H1 (cell line): ENCODE measurements around the gene DMAC1. TPM values are rescaled to one million over a fixed set of nuclear protein-coding genes. Genes with fewer than 3 reads are reported as not detected.

Source experiments
- CTCF ChIA-PET: fragments of 300-600 bp; sonication (Branson Sonifier 250); formaldehyde crosslinking; loops from one replicate; lab custom pipeline; 2021; ENCODE audit not compliant: partially characterized antibody; lab: Charles Lee
- POLR2A ChIA-PET: fragments of 300-600 bp; sonication (Branson Sonifier 250); formaldehyde crosslinking; loops from one replicate; lab custom pipeline; 2021; ENCODE audit warnings: inconsistent platforms; ENCODE audit not compliant: partially characterized antibody; lab: Charles Lee
- DNase-seq, 2 experiments: peaks; one replicate each; pipeline versions ENCODE4 v3.0.0 to v3.0.0-alpha.2; 2010 to 2022; ENCODE audit warnings: low spot score in 2 of 2, low read depth in 1 of 2, mixed read lengths in 1 of 2
- FAIRE-seq: peaks from 2 replicates; lab custom pipeline; 2011; peaks lifted over from hg19 to GRCh38; lab: Jason Lieb, UNC
- H2AFZ ChIP-seq: 2 replicates; pipeline ENCODE4 v1.8.1; 2012; ENCODE audit warnings: low read length, inconsistent platforms
- H2AK5ac ChIP-seq: 2 replicates; pipeline ENCODE4 v1.6.1; 2013; ENCODE audit warnings: low read depth, low read length
- H2BK120ac ChIP-seq: replicated peaks from 2 replicates; pipeline ENCODE3; 2013; ENCODE audit warnings: low read depth, low read length, inconsistent platforms
- H2BK12ac ChIP-seq: 2 replicates; pipeline ENCODE4 v1.6.1; 2013; ENCODE audit warnings: low read depth, low read length
- H2BK15ac ChIP-seq: 2 replicates; pipeline ENCODE4 v1.6.1; 2013; ENCODE audit warnings: low read length
- H2BK20ac ChIP-seq: 2 replicates; pipeline ENCODE4 v1.6.1; 2013; ENCODE audit warnings: low read length
- H2BK5ac ChIP-seq: 2 replicates; pipeline ENCODE4 v1.6.1; 2013; ENCODE audit warnings: low read depth, low read length
- H3K14ac ChIP-seq: 2 replicates; pipeline ENCODE4 v1.6.1; 2013; ENCODE audit warnings: inconsistent platforms; ENCODE audit not compliant: insufficient read length
- H3K18ac ChIP-seq: 2 replicates; pipeline ENCODE4 v1.6.1; 2013; ENCODE audit warnings: low read length; ENCODE audit errors: extremely low read depth
- H3K23ac ChIP-seq: 2 replicates; pipeline ENCODE4 v1.6.1; 2013; ENCODE audit warnings: inconsistent platforms; ENCODE audit not compliant: insufficient read length
- H3K23me2 ChIP-seq: 2 replicates; pipeline ENCODE4 v1.6.1; 2013; ENCODE audit warnings: low read depth, low read length
- H3K27ac ChIP-seq: 2 replicates; pipeline ENCODE4 v1.6.1; 2011; ENCODE audit warnings: low read depth, low read length, inconsistent platforms
- H3K27me3 ChIP-seq, 4 experiments: replicated peaks in 1 of 4; 1 replicate in 1 of 4; 2 replicates in 3 of 4; pipeline versions ENCODE4 v1.6.1 to v1.8.1; 2011 to 2013; ENCODE audit warnings: low read length in 3 of 4, mild to moderate bottlenecking in 3 of 4, inconsistent platforms in 2 of 4, mixed read lengths in 2 of 4, moderate library complexity in 1 of 4; ENCODE audit not compliant: control insufficient read depth in 3 of 4, insufficient read depth in 3 of 4; ENCODE audit errors: extremely low read depth in 1 of 4
- H3K36me3 ChIP-seq, 4 experiments: 2 replicates each; pipeline versions ENCODE4 v1.6.1 to v1.8.1; 2011 to 2013; ENCODE audit warnings: mild to moderate bottlenecking in 4 of 4, low read length in 3 of 4, moderate library complexity in 2 of 4, control low read depth in 1 of 4, inconsistent platforms in 1 of 4; ENCODE audit not compliant: insufficient read depth in 4 of 4, control insufficient read depth in 2 of 4
- H3K4ac ChIP-seq: replicated peaks from 2 replicates; pipeline ENCODE3; 2013; ENCODE audit warnings: low read length, low read depth, mixed read lengths, inconsistent platforms; ENCODE audit not compliant: insufficient read length
- H3K4me1 ChIP-seq, 4 experiments: replicated peaks in 1 of 4; 1 replicate in 1 of 4; 2 replicates in 3 of 4; pipeline versions ENCODE4 v1.6.1 to v1.8.1; 2011 to 2013; ENCODE audit warnings: low read length in 3 of 4, inconsistent platforms in 2 of 4, mixed read lengths in 1 of 4; ENCODE audit not compliant: insufficient read depth in 4 of 4, control insufficient read depth in 3 of 4
- H3K4me2 ChIP-seq, 2 experiments: 2 replicates each; pipeline versions ENCODE4 v1.6.1 to v1.8.1; 2011 to 2013; ENCODE audit warnings: low read depth in 2 of 2, low read length in 2 of 2, control low read depth in 1 of 2, inconsistent platforms in 1 of 2, mild to moderate bottlenecking in 1 of 2; ENCODE audit not compliant: insufficient read depth in 1 of 2
- H3K4me3 ChIP-seq, 4 experiments: fragments of 200-600, 300-600 bp in 1 of 4; sonication (generic), shearing (Covaris generic), sonication (Bioruptor Twin) in 1 of 4; 2 replicates each; pipeline versions ENCODE4 v1.5.1 to v1.8.1; 2011 to 2016; ENCODE audit warnings: low read length in 4 of 4, low read depth in 3 of 4, control low read depth in 2 of 4, inconsistent platforms in 2 of 4, mild to moderate bottlenecking in 2 of 4, mixed read lengths in 1 of 4, moderate library complexity in 1 of 4; ENCODE audit not compliant: insufficient read depth in 2 of 4; ENCODE audit errors: extremely low read depth in 1 of 4
- H3K56ac ChIP-seq: replicated peaks from 2 replicates; pipeline ENCODE3; 2013; ENCODE audit warnings: low read depth, mild to moderate bottlenecking, mixed read lengths, low read length, inconsistent platforms; ENCODE audit not compliant: insufficient read length
- H3K79me1 ChIP-seq: 2 replicates; pipeline ENCODE4 v1.6.1; 2013; ENCODE audit warnings: low read depth, low read length, control low read depth
- H3K79me2 ChIP-seq, 2 experiments: 2 replicates each; pipeline versions ENCODE4 v1.6.1 to v1.8.1; 2012 to 2013; ENCODE audit warnings: low read length in 2 of 2, mild to moderate bottlenecking in 2 of 2, inconsistent platforms in 1 of 2; ENCODE audit not compliant: insufficient read depth in 2 of 2, control insufficient read depth in 1 of 2
- H3K9ac ChIP-seq, 4 experiments: replicated peaks in 1 of 4; 1 replicate in 1 of 4; 2 replicates in 3 of 4; pipeline versions ENCODE4 v1.6.1 to v1.8.1; 2011 to 2013; ENCODE audit warnings: low read depth in 3 of 4, low read length in 3 of 4, control low read depth in 2 of 4, mild to moderate bottlenecking in 2 of 4, moderate library complexity in 2 of 4, inconsistent platforms in 1 of 4; ENCODE audit errors: extremely low read depth in 1 of 4
- H3K9me3 ChIP-seq, 2 experiments: 2 replicates each; pipeline versions ENCODE4 v1.6.1 to v1.8.1; 2012 to 2013; ENCODE audit warnings: mild to moderate bottlenecking in 2 of 2, moderate library complexity in 2 of 2, control low read depth in 1 of 2, inconsistent platforms in 1 of 2, low read depth in 1 of 2, low read length in 1 of 2, mixed read lengths in 1 of 2; ENCODE audit not compliant: insufficient read depth in 2 of 2
- H4K20me1 ChIP-seq, 2 experiments: replicated peaks in 1 of 2; 2 replicates each; pipeline versions ENCODE3 to v1.8.1; 2011 to 2013; ENCODE audit warnings: inconsistent platforms in 2 of 2, low read length in 2 of 2, mild to moderate bottlenecking in 1 of 2; ENCODE audit not compliant: insufficient read depth in 2 of 2, control insufficient read depth in 1 of 2
- H4K5ac ChIP-seq: 2 replicates; pipeline ENCODE4 v1.6.1; 2013; ENCODE audit warnings: low read length, low read depth, mixed read lengths, inconsistent platforms; ENCODE audit not compliant: insufficient read length
- H4K8ac ChIP-seq: 2 replicates; pipeline ENCODE4 v1.8.0; 2013; ENCODE audit warnings: mild to moderate bottlenecking, moderate library complexity, low read length, inconsistent platforms; ENCODE audit not compliant: insufficient read depth; ENCODE audit errors: extremely low read depth
- H4K91ac ChIP-seq: replicated peaks from 2 replicates; pipeline ENCODE3; 2013; ENCODE audit warnings: low read length, mixed read lengths, inconsistent platforms; ENCODE audit not compliant: insufficient read length
- EZH2 ChIP-seq: fragments of 200-600 bp; sonication (generic); IDR thresholded peaks from 2 replicates; pipeline ENCODE4 v1.7.1; 2012; ENCODE audit warnings: low read depth, mild to moderate bottlenecking, moderate library complexity, low read length, inconsistent platforms; ENCODE audit not compliant: severe bottlenecking
- NANOG ChIP-seq: IDR thresholded peaks from 2 replicates; pipeline ENCODE4 v1.6.1; 2011; ENCODE audit warnings: low read length, low read depth, mild to moderate bottlenecking, inconsistent platforms; ENCODE audit not compliant: insufficient read depth, poor library complexity, severe bottlenecking
- POLR2AphosphoS5 ChIP-seq: IDR thresholded peaks from 2 replicates; pipeline ENCODE4 v1.6.1; 2011; ENCODE audit warnings: low read depth, low read length
- RAD21 ChIP-seq, 2 experiments: IDR thresholded peaks in 1 of 2; conservative IDR thresholded peaks in 1 of 2; 2 replicates each; pipeline ENCODE4 v1.6.1; 2011; ENCODE audit warnings: low read depth in 2 of 2, low read length in 2 of 2, improper control_type of control experiment in 1 of 2, inconsistent platforms in 1 of 2, mild to moderate bottlenecking in 1 of 2, moderate library complexity in 1 of 2
- SIX5 ChIP-seq: IDR thresholded peaks from 2 replicates; pipeline ENCODE4 v1.6.1; 2011; ENCODE audit warnings: mild to moderate bottlenecking, low read depth, low read length
- SP2 ChIP-seq: IDR thresholded peaks from 2 replicates; pipeline ENCODE4 v1.6.1; 2012; ENCODE audit warnings: mild to moderate bottlenecking, low read length, inconsistent platforms
- SP4 ChIP-seq: IDR thresholded peaks from 2 replicates; pipeline ENCODE4 v1.6.1; 2012; ENCODE audit warnings: low read length, inconsistent platforms
- TBP ChIP-seq: IDR thresholded peaks from 2 replicates; pipeline ENCODE4 v1.6.1; 2011; ENCODE audit warnings: low read depth, low read length, improper control_type of control experiment
- TEAD4 ChIP-seq: IDR thresholded peaks from 2 replicates; pipeline ENCODE4 v1.6.1; 2012; ENCODE audit warnings: low read depth, low read length, inconsistent platforms, mixed read lengths
- WGBS, 2 experiments: shearing (Covaris generic) in 1 of 2; methylation state at CpG; one replicate each; pipeline versions ENCODE4 v1.1.6 to v1.1.7; 2013 to 2015; ENCODE audit warnings: low lambda C conversion rate in 2 of 2, mixed read lengths in 2 of 2, inconsistent platforms in 1 of 2, low coverage in 1 of 2, missing lambda C conversion rate in 1 of 2; ENCODE audit not compliant: insufficient replicate concordance in 2 of 2, insufficient coverage in 1 of 2, insufficient read length in 1 of 2; ENCODE audit errors: extremely low coverage in 1 of 2, missing lambda C conversion rate in 1 of 2; 5-methylcytosine and 5-hydroxymethylcytosine counted together
- polyA plus RNA-seq, 7 experiments: library from polyadenylated mRNA; depleted of rRNA in 3 of 7; stranded (reverse) in 5 of 7; unstranded in 2 of 7; fragments of >200 nt in 5 of 7; fragments of 200-250 nt in 2 of 7; gene quantifications; 1 replicate in 5 of 7; 2 replicates in 1 of 7; 4 replicates in 1 of 7; pipeline versions ENCODE4 v1.2.1 to v1.2.3, GENCODE V29; 2011 to 2013; ENCODE audit warnings: missing spikeins in 2 of 7, mixed read lengths in 2 of 7
- total RNA-seq: library from RNA; stranded (reverse); fragmentation: NEBNext Ultra II Directional; extraction: Animal tissue kit (Norgen Biotek cat#: 25700); gene quantifications from 2 replicates; pipeline ENCODE4 v1.2.1, GENCODE V29; 2021

Gene DMAC1
- total and polyA plus RNA-seq, 2 of the 8 experiments (the other 6 are each of a cell fraction or from before 2014, with no cell fraction given): 30.4 to 89.4 TPM

DNA sequence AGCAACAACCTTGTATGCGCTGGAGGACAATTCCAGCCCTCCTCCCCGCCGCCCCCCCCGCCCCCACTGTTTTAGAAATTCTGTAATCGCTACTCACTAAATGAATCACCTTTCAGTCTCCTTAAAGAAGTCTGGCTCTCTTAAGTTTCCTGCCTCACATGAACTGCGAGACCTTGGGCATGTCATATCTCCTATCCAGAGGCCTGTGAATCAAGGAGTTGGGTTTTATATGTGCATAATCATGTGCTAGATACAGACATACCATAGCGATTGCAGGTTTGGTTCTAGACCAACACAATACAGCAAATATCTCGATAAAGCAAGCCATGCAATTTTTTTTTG is 337 bp upstream of the DMAC1 start:
- Histone ChIP-seq H2BK20ac (no peak overlapping the region), H3K14ac (no peak overlapping the region), H3K9ac (no peak overlapping the region), H3K79me2 (peaks cover 0 to 15% of the 10 kb centered on the region in 2 experiments; a peak in 2 of 4 replicates), H3K79me1 (no peaks in the 10 kb centered on the region; the same call in 1 of the 2 replicates), H3K23ac (no peak overlapping the region), H2BK15ac (no peak overlapping the region), H3K27me3 (no peaks in the 10 kb centered on the region), H3K4ac (no peak overlapping the region), H3K56ac (no peak overlapping the region), H4K8ac (no peak overlapping the region), H2BK12ac (no peak overlapping the region), H3K36me3 (peaks cover 2 to 32% (median 13%) of the 10 kb centered on the region in 4 experiments; a peak in 6 of 8 replicates), H3K27ac (no peak overlapping the region), H3K23me2 (no peaks in the 10 kb centered on the region), H2AFZ (peak overlapping the region; percentile 99), H4K5ac (no peak overlapping the region), H3K4me1 (peaks cover 0 to 3% (median 1%) of the 10 kb centered on the region in 4 experiments; a peak in 2 of 7 replicates), H2AK5ac (no peak overlapping the region), H2BK5ac (no peak overlapping the region; the same call in 1 of the 2 replicates), H3K18ac (no peak overlapping the region), H4K91ac (no peak overlapping the region), H2BK120ac (no peak overlapping the region), H3K4me2 (peak overlapping the region; percentile 53 to 75; a peak in 3 of 4 replicates), H3K9me3 (no peaks in the 10 kb centered on the region), H3K4me3 (peak overlapping the region in 2 of 4 experiments; percentile 59 to 100; a peak in 2 of 8 replicates), H4K20me1 (no peaks in the 10 kb centered on the region)
- POLR2A ChIA-PET: no interaction called here
- CTCF ChIA-PET: no interaction called here
- 67% methylated on average over 4 of the region's 8 CpGs; no CpG with 5 or more reads in 1 of the 2 experiments for WGBS, 2 experiments
- FAIRE-seq: no peak
- no peak for TF ChIP-seq POLR2AphosphoS5
- TF ChIP-seq SIX5: no peak
- no peak for TF ChIP-seq TBP
- no peak for TF ChIP-seq NANOG
- no peak for TF ChIP-seq RAD21 (IDR thresholded peaks at IDR 0.05 in 1 of 2, conservative IDR thresholded peaks at IDR 0.05 in 1 of 2; ENCODE audit: low read depth in 2 of 2, low read length in 2 of 2)
- no peak for TF ChIP-seq TEAD4
- no peak for TF ChIP-seq SP4
- no peak for TF ChIP-seq SP2
- no peak for TF ChIP-seq EZH2
- DNase-seq: no peak
